Uterus (tissue), 4 donors: ENCODE data around the gene OTOP2. TPM values are rescaled to one million over a fixed set of nuclear protein-coding genes. Genes with fewer than 3 reads are reported as not detected.

Source experiments
- DNase-seq, 2 donors: peaks; one replicate each; pipeline ENCODE4 v3.0.0-alpha.2; 2019 to 2020
- H3K27ac ChIP-seq, 2 donors: fragments of 200-600 bp; sonication (generic); 1 replicate in 1 of 2; 2 replicates in 1 of 2; pipeline ENCODE4 v1.5.1; 2016 to 2018
- H3K27me3 ChIP-seq, 2 donors: fragments of 200-600 bp; sonication (generic); one replicate each; pipeline ENCODE4 v1.5.1; 2018 to 2019; ENCODE audit warnings: control low read depth in 1 of 2
- H3K36me3 ChIP-seq, 2 donors: fragments of 200-600 bp; sonication (generic); one replicate each; pipeline ENCODE4 v1.5.1; 2019; ENCODE audit warnings: control low read depth in 1 of 2
- H3K4me1 ChIP-seq, 2 donors: fragments of 200-600 bp; sonication (generic); one replicate each; pipeline ENCODE4 v1.5.1; 2018 to 2019; ENCODE audit warnings: control low read depth in 1 of 2
- H3K4me3 ChIP-seq, 2 donors: fragments of 200-600 bp; sonication (generic); 1 replicate in 1 of 2; 2 replicates in 1 of 2; pipeline ENCODE4 v1.5.1; 2018 to 2019; ENCODE audit warnings: mild to moderate bottlenecking in 1 of 2
- H3K9me3 ChIP-seq, 2 donors: fragments of 200-600 bp; sonication (generic); one replicate each; pipeline ENCODE4 v1.5.1; 2019; ENCODE audit warnings: control low read depth in 1 of 2
- CTCF ChIP-seq, 4 experiments: fragments of 200-600 bp in 2 of 4; fragments of 450-650 bp in 2 of 4; sonication (generic) in 2 of 4; IDR thresholded peaks; one replicate each; pipeline ENCODE4 v1.5.1; 2016 to 2019; ENCODE audit warnings: antibody characterized with exemption in 4 of 4, mild to moderate bottlenecking in 2 of 4, moderate library complexity in 1 of 4
- POLR2A ChIP-seq, 2 donors: fragments of 450-650 bp; IDR thresholded peaks; one replicate each; pipeline ENCODE4 v1.6.1; 2016; ENCODE audit warnings: antibody characterized with exemption in 2 of 2, mild to moderate bottlenecking in 1 of 2, moderate library complexity in 1 of 2
- intact Hi-C: fragments of 100-400 bp; cut with DNase I; formaldehyde crosslinking; loops from one replicate; pipeline ENCODE4 v1.15.1; 2023; ENCODE audit warnings: low total_unique reads
- total RNA-seq, 4 donors: library from RNA; depleted of rRNA in 3 of 4; stranded (reverse); fragments of >200 nt in 3 of 4; gene quantifications; one replicate each; pipeline versions ENCODE4 v1.1.0 to v1.2.4, GENCODE V29; 2014 to 2023
- donor health status: DM: yes; HTN: yes; CAD: no.

OTOP2 gene
- total RNA-seq, 4 donors from 2014 or later: 0.46 TPM; not detected in 3

GRCh38 chr17:74959826-74960515, 35.9 kb downstream of the OTOP2 start:
- H3K4me3 ChIP-seq: no peak overlapping the region
- no peaks in the 10 kb centered on the region for H3K27me3 ChIP-seq
- H3K36me3 ChIP-seq: no peaks in the 10 kb centered on the region
- no peak for DNase-seq
- H3K27ac ChIP-seq: no peak overlapping the region
- no peaks in the 10 kb centered on the region for H3K4me1 ChIP-seq
- no peaks in the 10 kb centered on the region for H3K9me3 ChIP-seq
- intact Hi-C loops: loop anchor here (10.0 kb wide), 3 partner anchors 55 to 245 kb away; partner anchors contain the start of genes MRPL58, NHERF1 and NUP85
- no peak for TF ChIP-seq POLR2A (IDR thresholded peaks at IDR 0.05)
- no peak for TF ChIP-seq CTCF (IDR thresholded peaks at IDR 0.05)

GRCh38 chr17:74960570-74961342, 36.7 kb downstream of the OTOP2 start:
- Histone ChIP-seq H3K36me3 (no peaks in the 10 kb centered on the region), H3K27me3 (no peaks in the 10 kb centered on the region), H3K27ac (no peak overlapping the region), H3K4me1 (no peaks in the 10 kb centered on the region), H3K4me3 (no peak overlapping the region), H3K9me3 (no peaks in the 10 kb centered on the region)
- TF ChIP-seq CTCF (IDR thresholded peaks at IDR 0.05) (peak in 1 of 4 experiments; percentile 13), POLR2A (IDR thresholded peaks at IDR 0.05) (no peak)
- intact Hi-C loops: loop anchor here (10.0 kb wide), 2 partner anchors 54 to 244 kb away; partner anchors contain the start of genes MRPL58 and NUP85
- DNase-seq: no peak

GRCh38 chr17:74961657-74962350, 37.7 kb downstream of the OTOP2 start:
- H3K27me3 ChIP-seq: no peaks in the 10 kb centered on the region
- intact Hi-C loops: loop anchor here (10.0 kb wide), 2 partner anchors 53 to 243 kb away; partner anchors contain the start of genes MRPL58 and NUP85

GRCh38 chr17:74962622-74963394, 38.7 kb downstream of the OTOP2 start:
- TF ChIP-seq POLR2A (IDR thresholded peaks at IDR 0.05) (no peak), CTCF (IDR thresholded peaks at IDR 0.05) (no peak)
- Histone ChIP-seq H3K4me3 (no peak overlapping the region), H3K36me3 (no peaks in the 10 kb centered on the region), H3K4me1 (no peaks in the 10 kb centered on the region), H3K9me3 (no peaks in the 10 kb centered on the region), H3K27me3 (no peaks in the 10 kb centered on the region), H3K27ac (no peak overlapping the region)
- intact Hi-C loops: loop anchor here (10.0 kb wide), 2 partner anchors 52 to 242 kb away; partner anchors contain the start of genes MRPL58 and NUP85
- DNase-seq: no peak

More at GRCh38 chr17:74961657-74962350, 37.7 kb downstream of the OTOP2 start:
- no peak for TF ChIP-seq POLR2A (IDR thresholded peaks at IDR 0.05)
- peak; percentile 68 to 87 (median 78) for TF ChIP-seq CTCF (IDR thresholded peaks at IDR 0.05)
- no peak overlapping the region for H3K4me3 ChIP-seq
- no peak overlapping the region for H3K27ac ChIP-seq
- no peaks in the 10 kb centered on the region for H3K36me3 ChIP-seq
- H3K4me1 ChIP-seq: no peaks in the 10 kb centered on the region
- peak; percentile 88 to 91 for DNase-seq
- H3K9me3 ChIP-seq: no peaks in the 10 kb centered on the region
